Measurements from ENCODE around the gene CARNS1. TPM values are rescaled to one million over a fixed set of nuclear protein-coding genes. Genes with fewer than 3 reads are reported as not detected.
A peak's percentile ranks its signal among the peaks of the same experiment; 100 is the strongest.

The CARNS1 gene
- total and polyA plus RNA-seq, 9 of the 15 experiments (the other 6 are each of a cell fraction or from before 2014, with no cell fraction given): 0.01 to 0.18 (median 0.06) TPM; not detected in 3

GRCh38 chr11:67469508-67469811, 54.0 kb downstream of the CARNS1 start (continued):
- TF ChIP-seq ZBTB2 (IDR thresholded peaks at IDR 0.05): no peak
- no peak for TF ChIP-seq ATF1 (CRISPR knock-in tag; IDR thresholded peaks at IDR 0.05)
- peak; percentile 60 for TF ChIP-seq ATF1 (tag; IDR thresholded peaks at IDR 0.05)
- 0 out of 2 replicates have a peak, but pooled peaks have one; percentile 42 for TF ChIP-seq HDGF (IDR thresholded peaks at IDR 0.05)
- TF ChIP-seq ZNF3 (CRISPR knock-in tag; IDR thresholded peaks at IDR 0.05): no peak
- TF ChIP-seq POLR2A (conservative IDR thresholded peaks at IDR 0.05): no peak
- no peak for TF ChIP-seq THRAP3 (IDR thresholded peaks at IDR 0.05; ENCODE audit: borderline replicate concordance)
- TF ChIP-seq MNT (conservative IDR thresholded peaks at IDR 0.05): peak in 1 of 2 experiments; percentile 6; a peak in 1 of 4 replicates
- TF ChIP-seq MYC (IDR thresholded peaks at IDR 0.05; ENCODE audit: low read depth, low read length): no peak
- peak; percentile 28; the same call in 1 of the 2 replicates for TF ChIP-seq MYC (CRISPR knock-in tag; IDR thresholded peaks at IDR 0.05; ENCODE audit: borderline replicate concordance, low read depth)
- no peak for TF ChIP-seq GATAD2B (IDR thresholded peaks at IDR 0.05; ENCODE audit: borderline replicate concordance)
- no peak for TF ChIP-seq CUX1 (CRISPR knock-in tag; IDR thresholded peaks at IDR 0.05)
- TF ChIP-seq TAF1 (IDR thresholded peaks at IDR 0.05; ENCODE audit: control insufficient read depth, extremely low read depth, insufficient read depth, low read length, severe bottlenecking): no peak
- TF ChIP-seq DMBX1 (CRISPR knock-in tag; IDR thresholded peaks at IDR 0.05; ENCODE audit: borderline replicate concordance): no peak
- TF ChIP-seq ZNF76 (CRISPR knock-in tag; IDR thresholded peaks at IDR 0.05; ENCODE audit: borderline replicate concordance): no peak

All from K562 (cell line).